SK-MEL-5 (cell line): Measurements from ENCODE around the gene NARF. TPM values are rescaled to one million over a fixed set of nuclear protein-coding genes. Genes with fewer than 3 reads are reported as not detected.

Source experiments
- DNase-seq: peaks from one replicate; pipeline ENCODE4 v3.0.0-alpha.2; 2016; ENCODE audit warnings: low read depth, low spot score
- in situ Hi-C: cut with HindIII; loops from 2 replicates; pipeline ENCODE4 v1.10.0; 2016; ENCODE audit warnings: low sequenced_read_pairs, high pct_unique_total_duplicates, low pct_unique_long_range_greater_than_20kb
- total RNA-seq: library from RNA; depleted of rRNA; stranded (reverse); fragments of >200 nt; shearing (Covaris generic); gene quantifications from 2 replicates; pipeline ENCODE4 v1.2.3, GENCODE V29; 2014

NARF gene
- total RNA-seq, 1 experiment from 2014 or later, result 49.9 TPM

GRCh38 chr17:82428546-82428945 lies 30.0 kb upstream of the NARF start:
- in situ Hi-C loops, result no loop called here
- DNase-seq, result no peak

- in situ Hi-C loops, result no loop called here
Observed at GRCh38 chr17:82429824-82430223, 28.7 kb upstream of the NARF start.

GRCh38 chr17:82432017-82432416 lies 26.5 kb upstream of the NARF start:
- no peak for DNase-seq
- in situ Hi-C loops, result no loop called here

More at GRCh38 chr17:82429824-82430223, 28.7 kb upstream of the NARF start:
- DNase-seq, result no peak

- in situ Hi-C loops, result no loop called here
Observed at GRCh38 chr17:82433560-82434215, 24.9 kb upstream of the NARF start.

DNA sequence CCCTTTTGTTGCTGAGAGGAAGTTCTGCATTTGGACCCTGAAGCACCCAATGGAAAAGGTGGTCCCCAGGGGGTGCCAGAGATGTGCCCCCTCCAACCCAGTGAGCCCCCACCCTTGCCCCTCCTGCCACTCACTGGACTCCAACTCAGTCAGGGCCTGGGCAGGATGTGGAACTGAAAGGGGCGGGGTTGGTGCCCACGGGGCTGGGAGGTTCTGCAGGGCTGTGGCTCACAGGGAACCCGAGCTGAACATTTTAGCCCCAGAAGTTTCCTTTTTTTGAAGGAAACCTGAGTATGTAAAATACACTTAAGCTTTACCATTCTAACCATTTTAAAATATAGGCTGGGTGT lies 24.4 kb upstream of the NARF start:
- in situ Hi-C loops, result no loop called here
- DNase-seq, result no peak

More at GRCh38 chr17:82433560-82434215, 24.9 kb upstream of the NARF start:
- DNase-seq, result no peak

DNA sequence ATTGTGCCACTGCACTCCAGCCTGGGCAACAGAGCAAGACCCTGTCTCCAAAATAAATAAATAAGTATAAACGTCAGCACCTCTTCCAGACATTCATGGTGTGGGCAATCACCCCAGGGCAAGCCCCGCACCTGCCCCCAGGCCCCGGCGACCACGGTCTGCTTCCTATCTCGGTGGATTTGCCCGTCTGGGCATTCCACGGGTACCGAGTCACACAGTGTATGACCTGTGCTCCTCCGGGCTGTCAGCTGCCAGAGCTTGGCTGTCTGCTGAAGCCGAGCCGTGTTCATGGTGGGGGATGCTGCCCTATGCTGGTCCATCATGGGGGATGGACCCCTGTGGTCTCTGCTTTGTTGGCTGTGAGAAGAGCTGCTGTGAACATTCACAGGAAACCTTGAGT lies 23.4 kb upstream of the NARF start:
- no peak for DNase-seq
- in situ Hi-C loops, result no loop called here

GRCh38 chr17:82435601-82436583 lies 22.6 kb upstream of the NARF start:
- DNase-seq, result no peak
- in situ Hi-C loops, result no loop called here

DNA sequence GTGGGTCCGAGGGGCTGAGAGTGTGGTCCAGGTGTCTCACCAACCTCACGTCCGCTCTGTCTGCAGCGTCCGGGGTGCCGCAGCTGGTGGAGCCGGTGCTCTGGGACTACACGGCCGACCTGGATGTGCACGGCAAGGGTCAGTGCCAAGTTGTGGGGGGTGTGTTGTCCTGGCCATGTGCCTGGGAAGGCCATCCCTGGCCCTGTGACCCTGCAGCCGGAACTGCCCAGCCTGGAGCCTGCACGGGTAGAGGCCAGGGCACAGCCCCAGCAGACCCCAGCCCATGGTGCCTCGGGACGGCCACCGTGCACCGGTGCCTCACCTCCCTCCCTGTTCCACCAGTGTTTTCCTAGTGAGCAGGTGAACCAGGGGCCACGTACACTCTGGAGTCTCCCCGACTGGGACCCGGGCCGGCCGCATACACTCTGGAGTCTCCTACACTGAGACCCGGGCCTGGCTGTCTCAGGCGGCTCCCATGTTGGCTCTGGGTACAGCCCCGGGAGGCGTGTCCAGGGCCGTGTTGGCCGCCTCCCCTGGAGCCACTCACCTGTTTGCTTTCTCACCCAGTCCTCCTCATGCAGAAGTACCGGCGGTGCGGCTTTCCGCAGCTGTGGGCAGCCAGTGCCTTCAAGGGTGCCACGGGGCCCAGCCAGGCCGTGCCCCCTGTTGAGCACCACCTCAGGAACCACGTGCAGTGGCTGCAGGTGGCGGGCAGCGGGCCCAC lies 21.8 kb upstream of the NARF start:
- no peak for DNase-seq
- in situ Hi-C loops, result no loop called here

- in situ Hi-C loops, result no loop called here
Observed at GRCh38 chr17:82437325-82437668, 21.2 kb upstream of the NARF start.

GRCh38 chr17:82438401-82439193 lies 19.9 kb upstream of the NARF start:
- in situ Hi-C loops, result no loop called here
- no peak for DNase-seq

More at GRCh38 chr17:82437325-82437668, 21.2 kb upstream of the NARF start:
- DNase-seq, result no peak

DNA sequence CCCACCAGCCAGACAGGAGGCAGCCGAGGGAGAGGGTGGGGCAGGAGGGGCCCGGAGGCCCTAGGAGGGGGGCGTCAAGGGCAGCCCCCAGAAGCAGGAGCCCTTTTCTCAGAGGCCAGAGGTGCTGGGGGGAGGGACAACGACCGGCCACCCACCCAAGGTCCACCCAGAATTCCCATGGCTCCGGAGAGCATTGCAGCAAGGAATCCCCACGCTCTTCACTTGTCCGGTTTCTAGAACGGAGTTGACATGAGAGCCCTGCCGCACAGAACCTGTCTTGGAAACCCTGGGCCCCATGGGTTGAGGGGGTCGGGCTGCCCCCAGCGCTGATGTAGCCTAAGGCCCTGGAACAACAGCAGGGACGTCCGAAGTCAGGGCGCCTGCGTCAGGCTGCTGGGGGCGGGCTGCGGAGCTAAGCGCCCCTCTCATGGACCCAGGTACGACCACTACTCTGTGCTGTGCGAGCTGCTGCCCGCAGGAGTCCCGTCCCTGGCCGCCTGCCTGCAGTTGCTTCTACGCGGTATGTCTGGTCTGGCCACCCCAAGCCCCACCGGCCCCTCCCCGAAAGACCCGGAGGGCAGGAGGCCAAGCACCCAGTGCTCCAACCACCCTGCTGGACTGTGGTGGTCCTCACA lies 19.2 kb upstream of the NARF start:
- in situ Hi-C loops, result no loop called here
- no peak for DNase-seq

GRCh38 chr17:82439829-82440365 lies 18.6 kb upstream of the NARF start:
- in situ Hi-C loops, result no loop called here

GRCh38 chr17:82440469-82440981 lies 18.0 kb upstream of the NARF start:
- in situ Hi-C loops, result no loop called here
- DNase-seq, result no peak

More at GRCh38 chr17:82439829-82440365, 18.6 kb upstream of the NARF start:
- DNase-seq, result no peak

GRCh38 chr17:82440991-82441627 lies 17.4 kb upstream of the NARF start:
- no peak for DNase-seq
- in situ Hi-C loops, result no loop called here

GRCh38 chr17:82441691-82442487 lies 16.7 kb upstream of the NARF start:
- no peak for DNase-seq
- in situ Hi-C loops, result no loop called here
